Measurements from ENCODE around the gene RFC2. TPM values are rescaled to one million over a fixed set of nuclear protein-coding genes. Genes with fewer than 3 reads are reported as not detected.

The RFC2 gene
- polyA plus RNA-seq, 1 of the 3 experiments (the other 2 are of a cell fraction): 31.2 TPM

GRCh38 chr7:74294191-74294998 is 40.2 kb upstream of the RFC2 start:
- peaks cover 100% of the 10 kb centered on the region for H3K79me2 ChIP-seq (ENCODE audit: insufficient read depth)
- H3K36me3 ChIP-seq (replicated peaks in 1 of 2; ENCODE audit: control insufficient read depth in 1 of 2, insufficient read depth in 2 of 2, low read length in 1 of 2): no peaks in the 10 kb centered on the region
- TF ChIP-seq CHD2 (IDR thresholded peaks at IDR 0.05; ENCODE audit: low read length, partially characterized antibody) (no peak), TCF12 (IDR thresholded peaks at IDR 0.05) (peak; percentile 53; the same call in 1 of the 2 replicates), GABPA (IDR thresholded peaks at IDR 0.05; ENCODE audit: low read depth) (no peak), MEF2A (IDR thresholded peaks at IDR 0.05; ENCODE audit: borderline replicate concordance, low read depth) (no peak), FOXJ3 (CRISPR knock-in tag; IDR thresholded peaks at IDR 0.05) (0 out of 2 replicates have a peak, but pooled peaks have one; percentile 26), RAD21 (IDR thresholded peaks at IDR 0.05; ENCODE audit: low read length) (no peak)
- no peak overlapping the region for H2AFZ ChIP-seq (ENCODE audit: low read depth)
- H3K9me2 ChIP-seq: no peaks in the 10 kb centered on the region
- no peaks in the 10 kb centered on the region for H3F3A ChIP-seq (replicated peaks; ENCODE audit: insufficient read depth)
- no peaks in the 10 kb centered on the region for H3K9me3 ChIP-seq
- CTCF ChIA-PET: interaction anchor here (0.7 to 4.8 kb wide), 5 partner anchors 18 to 106 kb away, joined by 3 to 30 read pairs (median 3); no protein-coding TSS in a partner anchor
- WGBS (ENCODE audit: low lambda C conversion rate): 52% methylated on average over 16 of the region's 17 CpGs
- H4K20me1 ChIP-seq (ENCODE audit: insufficient read depth): peaks cover 90% of the 10 kb centered on the region
- no peaks in the 10 kb centered on the region for H3K27me3 ChIP-seq (ENCODE audit: insufficient read depth)
- peak overlapping the region; percentile 19; the same call in 1 of the 2 replicates for H3K4me2 ChIP-seq
- DNase-seq: peak; percentile 79
- POLR2A ChIA-PET: interaction anchor here (1.3 kb wide), 1 partner anchor 40 kb away, joined by 3 read pairs; the partner anchor contains the start of gene RFC2
- H3K9ac ChIP-seq: no peak overlapping the region
- H3K4me3 ChIP-seq (ENCODE audit: low read depth in 2 of 2, low read length in 1 of 2): no peak overlapping the region
- peak overlapping the region in 1 of 2 experiments; percentile 78; a peak in 3 of 4 replicates for H3K27ac ChIP-seq (ENCODE audit: low read depth in 2 of 2, low read length in 1 of 2)
- H3K4me1 ChIP-seq (ENCODE audit: control insufficient read depth in 1 of 2, insufficient read depth in 2 of 2, low read depth in 1 of 2, low read length in 1 of 2): peaks cover 12 to 34% of the 10 kb centered on the region in 2 experiments; a peak in 3 of 4 replicates

DNA sequence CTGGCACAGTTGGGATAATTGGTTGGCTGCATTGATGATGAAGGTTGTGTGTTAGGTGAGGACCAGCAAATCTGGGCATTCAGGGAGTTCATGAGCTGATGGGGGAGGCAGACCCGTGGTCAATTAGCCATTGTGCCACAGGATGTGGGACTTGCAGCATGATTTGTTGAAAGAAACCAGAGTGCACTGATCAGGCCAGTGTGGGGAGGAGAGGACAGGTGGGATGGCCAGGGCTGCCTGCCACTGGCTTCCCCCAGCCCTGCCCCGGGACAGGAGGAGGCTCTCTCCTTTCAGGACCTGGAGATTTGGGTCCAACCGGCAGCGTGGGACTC is 39.3 kb upstream of the RFC2 start:
- Histone ChIP-seq H3K36me3 (replicated peaks in 1 of 2; ENCODE audit: control insufficient read depth in 1 of 2, insufficient read depth in 2 of 2, low read length in 1 of 2) (no peaks in the 10 kb centered on the region), H4K20me1 (ENCODE audit: insufficient read depth) (peaks cover 81% of the 10 kb centered on the region), H3K9me3 (no peaks in the 10 kb centered on the region), H3K4me1 (ENCODE audit: control insufficient read depth in 1 of 2, insufficient read depth in 2 of 2, low read depth in 1 of 2, low read length in 1 of 2) (peaks cover 16 to 38% of the 10 kb centered on the region in 2 experiments; a peak in 3 of 4 replicates), H3K27me3 (ENCODE audit: insufficient read depth) (no peaks in the 10 kb centered on the region), H3K27ac (ENCODE audit: low read depth in 2 of 2, low read length in 1 of 2) (peak overlapping the region in 1 of 2 experiments; percentile 39; a peak in 1 of 4 replicates), H3K4me3 (ENCODE audit: low read depth in 2 of 2, low read length in 1 of 2) (no peak overlapping the region), H3K9me2 (no peaks in the 10 kb centered on the region), H3F3A (replicated peaks; ENCODE audit: insufficient read depth) (no peaks in the 10 kb centered on the region), H2AFZ (ENCODE audit: low read depth) (no peak overlapping the region), H3K79me2 (ENCODE audit: insufficient read depth) (peaks cover 92% of the 10 kb centered on the region), H3K4me2 (peak overlapping the region; percentile 1; the same call in 1 of the 2 replicates), H3K9ac (no peak overlapping the region)
- peak; percentile 27 for DNase-seq
- CTCF ChIA-PET: interaction anchor here (4.2 kb wide), 1 partner anchor 108 kb away, joined by 28 read pairs; no protein-coding TSS in a partner anchor
- WGBS (ENCODE audit: low lambda C conversion rate): 91% methylated on average over 4 of the region's 4 CpGs
- POLR2A ChIA-PET: no interaction called here
- TF ChIP-seq RCOR1 (IDR thresholded peaks at IDR 0.05; ENCODE audit: low read length) (no peak), GABPA (IDR thresholded peaks at IDR 0.05; ENCODE audit: low read depth) (no peak), RAD21 (IDR thresholded peaks at IDR 0.05; ENCODE audit: low read length) (no peak), FOXM1 (IDR thresholded peaks at IDR 0.05; ENCODE audit: low read depth) (no peak), TAF1 (IDR thresholded peaks at IDR 0.05; ENCODE audit: borderline replicate concordance, low read depth, low read length) (no peak), IRF3 (IDR thresholded peaks at IDR 0.05; ENCODE audit: low read depth, low read length) (no peak), FOSL2 (IDR thresholded peaks at IDR 0.05; ENCODE audit: borderline replicate concordance, low read depth) (no peak), RFX5 (IDR thresholded peaks at IDR 0.05; ENCODE audit: low read length) (no peak), REST (IDR thresholded peaks at IDR 0.05; ENCODE audit: low read depth, low read length) (no peak), ELF1 (IDR thresholded peaks at IDR 0.05) (no peak), NRF1 (IDR thresholded peaks at IDR 0.05; ENCODE audit: low read depth, low read length) (no peak)
